ENCODE data around the gene SPATS2L.

SPATS2L gene

DNA sequence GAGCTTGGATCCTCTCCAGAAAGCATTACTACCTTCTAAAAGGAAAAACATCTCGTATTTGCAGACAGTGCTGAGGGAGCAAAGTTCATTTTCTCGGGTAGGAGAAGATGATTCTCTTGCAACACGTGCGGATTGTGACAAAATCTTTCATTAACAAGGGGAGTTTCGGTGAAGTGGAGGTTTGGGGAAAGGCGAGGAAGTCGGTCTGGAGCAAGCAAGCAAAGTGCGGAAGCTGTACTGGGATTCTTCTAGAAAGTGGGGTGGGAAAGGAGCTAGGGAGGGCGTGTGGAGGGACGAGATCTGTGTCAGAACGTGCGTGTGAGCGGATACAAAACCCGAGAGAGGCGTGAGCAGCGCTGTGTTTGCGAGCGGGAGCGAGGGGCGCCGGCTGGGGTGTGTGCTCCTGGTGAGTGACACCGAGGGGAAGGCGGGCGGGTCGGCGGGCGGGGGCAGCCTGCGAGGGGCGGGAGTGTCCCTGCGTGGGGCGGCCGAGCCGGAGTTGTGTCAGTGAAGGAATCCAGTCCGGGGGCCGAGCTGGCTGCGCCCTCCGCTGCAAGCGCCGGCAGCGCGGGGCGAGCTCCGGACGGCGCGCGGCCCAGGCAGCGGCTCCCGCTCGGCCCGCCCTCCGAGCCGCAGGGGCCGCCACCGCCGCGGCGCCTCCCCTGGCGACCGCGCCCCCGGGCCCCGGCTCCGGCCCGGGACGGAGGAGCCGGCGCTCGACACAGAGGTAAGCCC is at the start of gene SPATS2L:
Gene SPATS2L, plus strand, starts transcription at position 498 of the 735 bp plus-strand sequence. CDS start 82,552 bp downstream, outside the sequence.
- no peak for DNase-seq (ENCODE audit: low spot score)

- DNase-seq (ENCODE audit: low spot score), result no peak
Observed at GRCh38 chr2:200257570-200257969, 48.9 kb upstream of the SPATS2L start.

DNA sequence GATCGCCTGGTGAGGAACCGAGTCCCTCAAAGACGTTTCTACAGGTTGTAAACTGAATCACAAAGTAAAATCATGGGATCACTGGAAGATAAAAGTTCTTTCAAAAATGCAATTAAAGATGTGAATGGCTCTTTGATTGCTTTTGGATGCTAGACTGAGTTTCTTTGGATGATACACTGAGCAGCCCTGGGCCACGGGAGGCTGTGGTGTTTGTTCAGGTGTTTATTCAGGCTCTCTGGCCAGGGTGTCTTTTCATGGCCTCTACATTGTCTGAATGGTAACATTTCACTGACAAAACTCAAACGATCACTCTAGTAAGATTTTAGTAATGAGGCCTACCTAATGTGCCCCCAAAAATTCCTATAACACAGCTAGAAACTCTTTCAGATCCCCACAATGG is 48.4 kb upstream of the SPATS2L start:
- DNase-seq (ENCODE audit: low spot score), result no peak

- no peak for DNase-seq (ENCODE audit: low spot score)
Observed at GRCh38 chr2:200258881-200259576, 47.5 kb upstream of the SPATS2L start.

GRCh38 chr2:200259577-200259957 is 46.9 kb upstream of the SPATS2L start:
- DNase-seq (ENCODE audit: low spot score), result no peak

DNA sequence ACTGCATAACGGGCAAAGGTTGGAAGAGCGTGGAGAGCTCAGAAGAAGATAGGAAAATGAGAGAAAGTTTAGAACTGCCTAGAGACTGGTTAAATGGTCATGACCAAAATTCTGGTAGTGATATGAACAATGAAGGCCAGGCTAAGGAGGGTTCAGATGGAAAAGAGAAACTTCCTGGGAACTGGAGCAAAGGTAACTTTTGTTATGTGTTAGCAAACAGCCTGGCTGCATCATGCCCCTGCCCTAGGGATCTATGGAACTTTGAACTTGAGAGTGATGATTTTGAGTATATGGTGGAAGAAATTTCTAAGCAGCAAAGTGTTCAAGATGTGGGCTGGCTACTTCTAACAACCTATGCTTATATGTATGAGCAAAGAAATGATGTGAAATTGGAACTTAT is 44.4 kb upstream of the SPATS2L start:
- no peak for DNase-seq (ENCODE audit: low spot score)

DNA sequence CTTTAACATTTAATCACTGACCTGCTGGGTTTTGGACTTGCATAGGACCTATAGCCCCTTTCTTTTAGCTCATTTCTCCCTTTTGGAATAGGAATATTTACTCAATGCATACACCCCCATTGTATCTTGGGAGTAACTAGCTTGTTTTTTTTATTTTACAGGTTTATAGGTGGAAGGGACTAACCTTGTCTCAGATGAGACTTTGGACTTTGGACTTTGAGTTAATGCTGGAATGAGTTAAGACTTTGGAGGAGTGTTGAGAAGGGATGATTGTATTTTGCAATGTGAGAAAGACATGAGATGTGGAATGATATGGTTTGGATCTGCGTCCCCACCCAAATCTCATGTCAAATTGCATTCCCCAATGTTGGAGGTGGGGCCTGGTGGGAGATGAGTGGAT is 43.2 kb upstream of the SPATS2L start:
- DNase-seq (ENCODE audit: low spot score), result no peak

DNA sequence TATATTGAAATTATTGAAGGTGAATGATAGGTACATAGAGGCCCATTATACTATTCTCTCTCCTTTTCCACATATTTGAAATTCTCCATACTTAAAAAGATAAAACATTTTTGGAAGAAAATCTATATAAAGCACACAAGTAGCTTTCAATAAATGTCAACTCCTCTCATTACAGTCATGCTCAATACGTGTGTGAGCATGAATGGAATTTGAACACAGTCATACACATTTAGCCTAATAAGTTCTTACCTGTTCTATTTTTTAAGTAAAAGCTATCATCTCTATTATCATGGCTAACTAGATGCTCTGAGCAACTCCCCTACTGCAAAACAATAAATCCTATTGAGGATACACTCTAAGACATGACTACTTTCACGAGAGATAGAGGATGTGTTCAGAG is 41.9 kb upstream of the SPATS2L start:
- DNase-seq (ENCODE audit: low spot score), result no peak

- no peak for DNase-seq (ENCODE audit: low spot score)
Observed at GRCh38 chr2:200266406-200266805, 40.1 kb upstream of the SPATS2L start.

GRCh38 chr2:200267350-200267749 is 39.1 kb upstream of the SPATS2L start:
- no peak for DNase-seq (ENCODE audit: low spot score)

DNA sequence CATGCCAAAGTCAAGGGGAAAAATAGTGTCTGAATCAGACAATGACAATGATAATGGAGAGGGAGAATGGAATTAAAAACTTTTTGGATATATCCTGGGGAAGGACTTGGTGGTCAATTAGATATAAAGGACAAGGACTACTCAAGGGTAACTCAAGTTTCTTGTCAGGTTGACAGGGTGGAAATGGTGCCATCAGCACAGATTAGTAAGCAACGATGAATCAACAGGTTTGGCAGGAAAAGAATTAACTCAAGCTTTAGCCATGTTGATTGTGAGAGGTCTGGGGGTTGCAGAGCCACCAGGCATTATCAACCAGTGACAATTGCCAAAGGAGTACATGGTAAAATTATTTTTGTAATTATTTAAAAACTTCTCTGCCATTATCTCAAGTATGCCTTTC is 35.8 kb upstream of the SPATS2L start:
- no peak for DNase-seq (ENCODE audit: low spot score)

DNA sequence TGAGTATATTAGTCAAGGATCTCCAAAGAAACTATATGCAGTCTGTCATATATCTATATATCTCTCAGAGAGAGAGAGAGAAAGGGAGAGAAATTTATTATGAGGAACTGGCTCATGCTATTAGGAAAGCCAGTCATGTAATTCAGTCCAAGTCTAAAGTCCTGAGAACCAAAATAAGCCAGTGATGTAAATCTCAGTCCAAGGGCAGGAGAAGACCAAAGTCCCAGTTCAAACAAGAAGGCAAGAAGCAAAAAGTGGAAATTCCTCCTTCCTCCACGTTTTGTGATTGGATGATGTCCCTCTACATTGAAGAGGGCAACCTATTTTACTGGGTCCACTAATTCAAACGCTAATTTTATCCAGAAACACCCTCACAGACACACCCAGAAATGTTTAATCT is 34.2 kb upstream of the SPATS2L start:
- no peak for DNase-seq (ENCODE audit: low spot score)

DNA sequence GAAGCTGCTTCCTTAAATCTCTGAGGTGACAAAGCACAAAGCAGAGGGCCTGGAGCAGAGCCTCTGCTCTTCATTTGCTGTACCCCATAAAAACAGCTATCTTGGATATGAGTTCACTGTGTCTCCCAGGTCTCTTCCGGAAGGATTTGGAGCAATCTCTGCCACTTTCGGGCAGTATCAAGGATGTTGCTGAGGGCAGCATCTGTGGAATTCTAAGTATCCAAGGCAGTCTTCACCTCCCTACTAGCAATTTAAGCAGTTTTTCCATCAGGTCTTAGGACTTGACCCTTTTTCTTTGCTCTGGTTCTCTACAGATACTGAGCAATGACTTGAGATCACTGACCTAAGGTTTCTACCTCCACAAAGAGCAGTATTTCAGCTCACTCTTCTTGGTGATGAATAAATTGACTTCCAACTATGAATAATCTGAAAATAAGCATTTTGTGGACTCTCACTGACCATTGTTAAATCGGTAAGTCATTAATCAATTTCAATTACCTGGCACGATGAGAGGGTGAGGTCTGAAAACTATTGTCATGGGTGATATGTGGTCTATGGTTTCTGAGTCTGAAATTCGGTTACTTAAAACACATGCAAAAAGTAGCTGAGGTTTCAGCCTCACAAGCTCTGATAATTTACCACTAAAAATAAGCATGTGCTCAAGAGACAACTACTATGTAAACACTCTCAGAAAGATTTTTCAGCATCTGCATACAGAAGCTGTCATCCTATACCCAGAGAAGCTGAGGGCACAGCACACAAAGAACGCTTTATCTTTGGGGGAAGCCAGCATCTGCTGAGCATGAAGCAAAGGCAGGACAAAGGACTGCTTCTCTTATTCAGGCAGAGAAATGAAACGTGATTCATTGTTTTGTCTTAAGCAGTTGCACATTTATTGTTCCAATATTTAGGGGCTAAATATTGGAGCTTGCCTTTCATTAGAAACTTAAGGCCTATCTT is 32.1 kb upstream of the SPATS2L start:
- DNase-seq (ENCODE audit: low spot score), result no peak

GRCh38 chr2:200275295-200276013 is 31.0 kb upstream of the SPATS2L start:
- no peak for DNase-seq (ENCODE audit: low spot score)

DNA sequence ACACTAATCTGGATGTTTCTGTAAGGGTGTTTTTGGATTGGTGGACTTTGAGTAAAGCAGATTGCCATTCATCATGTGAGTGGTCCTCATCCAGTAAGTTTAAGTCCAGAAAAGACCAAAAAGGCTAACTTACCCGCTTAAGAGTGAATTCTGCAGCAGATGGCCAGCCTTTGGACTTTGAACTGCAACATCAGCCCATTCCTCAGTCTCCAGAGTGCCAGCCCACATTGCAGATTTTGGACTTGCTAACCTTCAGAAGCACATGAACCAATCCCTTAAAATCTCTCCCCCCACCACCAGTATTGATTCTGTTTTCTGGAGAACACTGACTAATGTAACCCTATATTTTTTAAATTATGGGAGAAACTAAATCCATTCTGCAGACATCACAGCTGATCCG is 30.0 kb upstream of the SPATS2L start:
- no peak for DNase-seq (ENCODE audit: low spot score)

DNA sequence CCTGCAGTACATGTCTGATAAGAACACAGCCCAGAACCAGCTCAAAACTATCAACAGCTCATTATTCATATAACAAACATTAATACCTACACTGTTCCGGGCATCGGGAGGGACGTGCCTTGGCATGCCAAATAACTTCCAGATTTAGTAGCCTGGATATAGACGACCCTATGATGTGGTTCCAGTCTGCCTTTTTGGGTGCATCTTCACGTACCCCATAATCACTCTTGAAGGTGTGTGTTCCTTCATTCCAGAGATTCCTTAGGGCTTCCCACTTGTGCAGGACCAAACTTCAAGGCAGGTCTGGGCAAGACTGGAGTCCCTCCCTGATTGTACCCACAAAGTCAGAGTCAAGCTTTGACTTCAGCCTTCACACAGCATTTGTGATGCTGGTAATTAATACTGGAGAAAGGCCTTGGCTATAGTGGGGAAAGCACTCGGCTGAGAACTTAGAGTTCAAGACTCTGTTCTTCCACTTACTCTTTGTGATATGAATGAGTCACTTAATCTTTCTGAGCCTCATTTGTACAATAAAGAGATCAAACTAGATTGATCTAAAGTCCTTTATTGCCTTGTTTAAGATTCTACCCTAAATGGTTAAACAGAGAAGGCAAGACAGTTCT is 27.7 kb upstream of the SPATS2L start:
- DNase-seq (ENCODE audit: low spot score), result no peak

DNA sequence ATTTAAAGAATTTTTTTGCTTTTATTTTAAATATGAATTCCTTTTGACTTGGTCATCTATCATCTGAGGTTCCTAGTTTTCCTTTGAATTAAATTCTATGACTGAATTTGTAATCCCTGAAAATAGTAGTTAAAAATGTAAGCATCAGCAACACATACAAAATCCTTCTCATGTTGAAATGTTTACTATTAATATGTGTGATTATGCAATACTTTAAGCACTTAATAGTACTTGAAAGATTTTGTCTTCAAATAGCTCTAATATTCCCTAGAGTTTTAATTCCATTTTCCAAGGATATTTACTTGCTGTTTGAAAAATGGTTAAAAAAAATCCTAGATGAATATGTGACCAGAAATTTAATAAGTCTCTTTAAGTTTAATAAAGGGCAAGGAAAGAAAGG is 26.6 kb upstream of the SPATS2L start:
- no peak for DNase-seq (ENCODE audit: low spot score)

DNA sequence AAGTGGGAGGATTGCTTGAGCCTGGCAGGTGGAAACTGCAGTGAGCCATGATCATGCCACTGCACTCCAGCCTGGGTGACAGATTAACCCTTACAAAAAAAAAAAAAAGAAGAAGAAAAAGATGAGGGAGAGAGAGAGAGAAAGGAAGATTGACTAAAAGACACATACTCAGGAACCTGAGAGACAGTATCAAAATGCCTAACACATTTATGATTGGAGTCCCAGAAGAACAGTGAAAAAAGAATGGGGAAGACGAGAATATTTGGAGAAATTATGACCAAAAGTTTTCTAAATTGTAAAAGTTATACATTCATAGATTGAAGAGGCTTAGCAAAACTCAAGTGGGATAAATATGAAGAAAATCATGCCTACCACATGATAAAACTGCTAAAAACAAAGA is 19.9 kb upstream of the SPATS2L start:
- no peak for DNase-seq (ENCODE audit: low spot score)

DNA sequence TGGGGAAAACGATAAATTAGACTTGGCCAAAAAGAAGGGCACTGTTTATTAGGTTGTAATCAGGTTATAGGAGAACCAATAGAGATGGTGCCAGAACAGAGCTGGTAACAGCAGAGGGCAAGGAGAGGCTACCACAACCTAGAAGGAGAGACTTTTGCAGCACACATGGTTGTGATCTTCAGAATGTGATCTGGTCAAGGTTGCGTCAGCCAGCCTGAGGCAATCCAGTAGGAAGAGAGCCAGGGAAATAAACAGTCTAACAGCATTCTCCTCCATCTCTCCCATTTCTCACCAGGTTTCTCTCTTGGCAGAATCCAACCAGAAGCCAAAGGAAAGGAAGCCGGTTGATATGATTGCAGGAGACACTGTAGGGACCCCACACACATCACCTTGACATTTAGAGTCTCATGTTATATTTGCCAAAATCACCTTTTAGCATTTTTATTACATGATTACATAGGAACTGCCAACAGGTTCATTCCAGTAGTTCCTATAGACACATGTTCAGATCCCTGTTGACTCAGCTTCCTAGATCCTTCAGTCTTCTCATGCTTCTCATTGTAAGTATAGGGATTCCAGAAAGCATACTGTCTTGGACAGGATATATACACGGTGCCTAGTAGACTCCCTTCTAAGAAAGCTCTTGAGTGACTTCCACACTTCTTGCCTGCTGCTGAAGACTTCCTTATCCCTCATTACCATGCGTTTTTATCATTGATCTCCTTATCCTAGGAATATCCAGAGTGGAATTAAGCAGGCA is 17.6 kb upstream of the SPATS2L start:
- no peak for DNase-seq (ENCODE audit: low spot score)

DNA sequence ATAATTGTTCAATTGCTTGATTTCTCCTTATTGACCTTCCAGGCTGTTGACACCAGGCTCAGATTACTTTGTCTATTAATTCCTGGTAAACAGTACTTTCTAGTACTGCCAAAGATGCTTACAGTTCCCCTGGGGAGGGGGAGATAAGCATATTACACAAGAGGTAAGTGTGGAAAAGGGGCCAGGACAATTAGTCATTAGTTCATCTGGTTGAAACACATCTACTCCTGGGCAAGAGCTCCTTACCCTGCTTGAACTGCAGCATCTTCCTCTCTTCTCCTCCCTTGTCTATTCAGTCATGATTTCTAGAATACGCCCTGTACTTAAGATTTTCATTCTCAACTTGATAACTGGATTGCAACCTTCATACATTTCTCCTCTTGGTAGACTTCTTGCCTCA is 10.4 kb upstream of the SPATS2L start:
- DNase-seq (ENCODE audit: low spot score), result no peak

GRCh38 chr2:200297100-200297499 is 9.4 kb upstream of the SPATS2L start:
- DNase-seq (ENCODE audit: low spot score), result no peak
